Measurements from ENCODE around the gene CIAO2B. TPM values are rescaled to one million over a fixed set of nuclear protein-coding genes. Genes with fewer than 3 reads are reported as not detected.
"Not testable (repeated sequence)": the region's sequence is repeated elsewhere in the genome, so short reads cannot be mapped to it uniquely, and the experiment has no call there.

The CIAO2B gene
- polyA plus RNA-seq, 3 donors from 2014 or later, result 125 to 157 (median 132) TPM

GRCh38 chr16:66964049-66964448 is 29.8 kb upstream of the CIAO2B start:
- no peak overlapping the region for H3K27ac Mint-ChIP-seq

DNA sequence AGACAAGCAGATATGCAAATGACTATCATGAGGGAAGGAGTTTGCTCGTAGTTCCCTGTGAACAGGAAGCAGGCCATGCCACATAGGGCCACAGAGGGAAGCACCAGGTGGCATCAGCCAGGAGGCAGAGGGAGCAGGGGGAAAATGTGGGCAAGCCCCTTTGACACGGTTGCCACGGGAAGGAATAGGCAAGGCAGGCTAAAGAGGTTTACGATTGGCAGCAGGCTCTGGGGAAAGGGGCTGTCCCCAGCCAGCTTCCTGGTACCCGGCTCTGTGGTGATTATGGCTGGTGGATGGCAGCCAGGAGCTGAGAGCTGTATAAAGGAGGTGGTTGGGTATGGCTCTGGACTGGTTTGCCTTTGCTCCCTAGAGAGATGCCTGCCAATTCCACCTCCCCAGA is 27.7 kb upstream of the CIAO2B start:
- Mint-ChIP-seq H3K36me3 (no peaks in the 10 kb centered on the region), H3K4me1 (no peaks in the 10 kb centered on the region), H3K4me3 (no peak overlapping the region), H3K27ac (peak overlapping the region in 1 of 6 donors; percentile 55), H3K27me3 (ENCODE audit: low read depth in 3 of 3) (peaks cover 0 to 5% (median 3%) of the 10 kb centered on the region in 3 donors), H3K9me3 (no peaks in the 10 kb centered on the region)
- DNase-seq, result no peak

More at GRCh38 chr16:66964049-66964448, 29.8 kb upstream of the CIAO2B start:
- Mint-ChIP-seq H3K9me3 (no peaks in the 10 kb centered on the region), H3K4me1 (no peaks in the 10 kb centered on the region), H3K27me3 (ENCODE audit: low read depth in 3 of 3) (peaks cover 2 to 6% (median 3%) of the 10 kb centered on the region in 3 donors), H3K36me3 (no peaks in the 10 kb centered on the region), H3K4me3 (no peak overlapping the region)
- DNase-seq, result no peak

DNA sequence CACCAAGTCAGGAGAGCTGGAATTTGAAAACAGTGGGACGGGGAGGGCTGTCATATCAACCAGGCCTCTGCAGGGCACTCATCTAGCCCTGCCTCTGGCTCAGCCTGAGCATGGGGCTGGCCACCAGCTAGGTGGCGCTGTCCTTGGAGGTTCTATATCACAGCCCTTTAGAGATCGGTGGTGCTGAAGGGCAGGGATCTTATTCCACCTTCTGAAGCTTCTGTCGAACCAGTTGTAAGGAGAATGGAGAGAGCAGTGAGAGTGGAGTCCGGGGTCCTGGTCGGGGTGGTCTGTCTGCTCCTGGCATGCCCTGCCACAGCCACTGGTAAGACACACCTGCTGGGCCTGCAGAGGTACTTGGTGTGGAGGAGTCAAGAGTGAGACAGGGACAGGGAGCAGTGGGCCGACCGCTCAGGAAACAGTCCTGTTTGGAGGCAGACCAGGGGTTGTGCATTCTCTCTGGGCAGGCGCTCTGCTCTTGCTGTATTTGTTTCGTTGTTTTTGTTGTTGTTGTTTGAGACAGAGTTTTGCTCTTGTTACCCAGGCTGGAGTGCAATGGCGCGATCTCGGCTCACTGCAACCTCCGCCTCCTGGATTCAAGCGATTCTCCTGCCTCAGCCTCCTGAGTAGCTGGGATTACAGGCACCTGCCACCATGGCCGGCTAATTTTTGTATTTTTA is 27.0 kb upstream of the CIAO2B start, which contains the start of gene CES3:
Gene CES3 (plus strand): TSS at position 202 of the 680 bp plus-strand sequence. CDS start 42 bp downstream, at position 244.
- Mint-ChIP-seq H3K9me3 (no peaks in the 10 kb centered on the region), H3K4me1 (no peaks in the 10 kb centered on the region), H3K27me3 (ENCODE audit: low read depth in 3 of 3) (peaks cover 0 to 7% (median 1%) of the 10 kb centered on the region in 3 donors), H3K27ac (peak within 1 kb of the TSS in 1 of 6 donors; percentile 55), H3K36me3 (no peaks in the 10 kb centered on the region), H3K4me3 (no peak within 1 kb of the TSS)
- DNase-seq, result peak in 1 of 3 donors; percentile 30

DNA sequence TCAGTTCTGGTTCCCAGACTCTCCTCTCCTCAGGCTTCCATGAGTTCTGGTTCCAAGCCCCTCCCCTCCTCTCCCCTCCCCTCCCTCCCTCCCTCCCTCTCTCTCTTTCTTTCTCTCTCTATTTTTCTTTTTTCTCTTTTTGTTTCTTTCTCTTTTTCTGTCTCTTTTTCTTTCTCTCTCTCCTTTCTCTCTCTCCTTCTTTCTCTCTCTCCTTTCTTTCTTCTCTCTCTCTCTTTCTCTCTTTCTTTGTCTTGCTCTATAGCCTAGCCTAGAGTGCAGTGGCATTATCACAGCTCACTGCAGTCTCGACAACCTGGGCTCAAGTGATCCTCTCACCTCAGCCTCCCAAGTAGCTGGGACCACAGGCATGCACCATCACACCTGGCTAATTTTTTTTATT is 26.1 kb upstream of the CIAO2B start:
- Mint-ChIP-seq H3K36me3 (no peaks in the 10 kb centered on the region), H3K4me1 (no peaks in the 10 kb centered on the region), H3K27me3 (ENCODE audit: low read depth in 3 of 3) (peaks cover 0 to 7% (median 1%) of the 10 kb centered on the region in 3 donors), H3K9me3 (no peaks in the 10 kb centered on the region), H3K4me3 (no peak overlapping the region), H3K27ac (no peak overlapping the region)
- no peak for DNase-seq

GRCh38 chr16:66959704-66960161 is 25.5 kb upstream of the CIAO2B start:
- peaks cover 0 to 4% (median 1%) of the 10 kb centered on the region in 3 donors for H3K27me3 Mint-ChIP-seq (ENCODE audit: low read depth in 3 of 3)
- no peak overlapping the region for H3K4me3 Mint-ChIP-seq
- no peaks in the 10 kb centered on the region for H3K9me3 Mint-ChIP-seq
- H3K27ac Mint-ChIP-seq, result peak overlapping the region in 1 of 6 donors; percentile 15
- no peaks in the 10 kb centered on the region for H3K4me1 Mint-ChIP-seq
- no peaks in the 10 kb centered on the region for H3K36me3 Mint-ChIP-seq
- DNase-seq, result no peak

GRCh38 chr16:66958857-66959703 is 24.9 kb upstream of the CIAO2B start:
- H3K27me3 Mint-ChIP-seq (ENCODE audit: low read depth in 3 of 3), result peaks cover 0 to 4% (median 1%) of the 10 kb centered on the region in 3 donors
- peak overlapping the region in 1 of 6 donors; percentile 67 for H3K27ac Mint-ChIP-seq
- no peak for DNase-seq
- H3K9me3 Mint-ChIP-seq, result no peaks in the 10 kb centered on the region
- H3K36me3 Mint-ChIP-seq, result peaks cover 0 to under 1% (median 0%) of the 10 kb centered on the region in 3 donors
- no peaks in the 10 kb centered on the region for H3K4me1 Mint-ChIP-seq
- H3K4me3 Mint-ChIP-seq, result no peak overlapping the region

GRCh38 chr16:66956154-66956457 is 21.9 kb upstream of the CIAO2B start:
- DNase-seq, H3K36me3 Mint-ChIP-seq, H3K9me3 Mint-ChIP-seq, H3K4me1 Mint-ChIP-seq, H3K27ac Mint-ChIP-seq, H3K4me3 Mint-ChIP-seq: not testable (repeated sequence)
- peaks cover 4 to 14% (median 9%) of the 10 kb centered on the region in 3 donors for H3K27me3 Mint-ChIP-seq (ENCODE audit: low read depth in 3 of 3)

- not testable (repeated sequence) for H3K27ac Mint-ChIP-seq, DNase-seq, H3K4me1 Mint-ChIP-seq, H3K36me3 Mint-ChIP-seq, H3K4me3 Mint-ChIP-seq, H3K9me3 Mint-ChIP-seq
- H3K27me3 Mint-ChIP-seq (ENCODE audit: low read depth in 3 of 3), result peaks cover 4 to 14% (median 10%) of the 10 kb centered on the region in 3 donors
Observed at GRCh38 chr16:66955363-66956153, 21.4 kb upstream of the CIAO2B start.

DNA sequence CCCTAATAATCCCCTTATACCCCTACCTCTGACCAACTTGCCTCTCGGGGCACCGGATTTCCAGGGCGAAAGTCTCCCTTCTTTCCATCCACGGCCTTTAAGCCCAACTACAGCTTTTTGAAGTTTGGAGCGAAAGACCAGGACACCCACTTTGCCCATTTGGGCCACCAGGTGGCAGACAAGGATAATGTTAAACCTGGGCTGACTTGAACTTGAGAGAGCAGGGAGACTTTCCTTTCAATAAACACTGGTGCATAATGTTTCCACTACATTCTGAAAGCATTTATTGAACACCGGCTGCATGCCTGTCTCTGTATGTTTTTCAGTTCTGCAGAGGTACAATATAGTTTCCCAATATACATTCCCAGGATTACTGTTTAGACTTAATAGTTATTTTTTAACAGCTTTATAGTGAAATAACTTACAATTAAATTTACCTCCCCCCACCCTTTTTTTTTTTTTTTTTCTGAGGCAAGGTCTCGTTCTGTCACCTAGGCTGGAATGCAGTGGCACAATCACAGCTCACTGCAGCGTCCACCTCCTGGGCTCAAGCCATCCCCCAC is 20.0 kb upstream of the CIAO2B start:
- H3K9me3 Mint-ChIP-seq, result peaks cover 0 to 3% (median 0%) of the 10 kb centered on the region in 6 donors
- H3K4me1 Mint-ChIP-seq, result peaks cover 0 to 5% of the 10 kb centered on the region in 2 donors
- peaks cover 0 to 4% (median 0%) of the 10 kb centered on the region in 3 donors for H3K36me3 Mint-ChIP-seq
- H3K27me3 Mint-ChIP-seq (ENCODE audit: low read depth in 3 of 3), result peaks cover 8 to 21% (median 14%) of the 10 kb centered on the region in 3 donors
- H3K27ac Mint-ChIP-seq, result peak overlapping the region in 1 of 6 donors; percentile 61
- DNase-seq, result peak; percentile 51 to 62 (median 52)
- H3K4me3 Mint-ChIP-seq, result no peak overlapping the region

- DNase-seq, result no peak
- H3K27me3 Mint-ChIP-seq (ENCODE audit: low read depth in 3 of 3), result peaks cover 11 to 21% (median 14%) of the 10 kb centered on the region in 3 donors
- H3K4me3 Mint-ChIP-seq, result no peak overlapping the region
- H3K36me3 Mint-ChIP-seq, result peaks cover 0 to 4% (median 0%) of the 10 kb centered on the region in 3 donors
- peaks cover 0 to 3% (median 0%) of the 10 kb centered on the region in 6 donors for H3K9me3 Mint-ChIP-seq
- H3K4me1 Mint-ChIP-seq, result peaks cover 6 to 10% of the 10 kb centered on the region in 2 donors
- peak overlapping the region in 1 of 6 donors; percentile 61 for H3K27ac Mint-ChIP-seq
Observed at GRCh38 chr16:66953462-66954096, 19.4 kb upstream of the CIAO2B start.

DNA sequence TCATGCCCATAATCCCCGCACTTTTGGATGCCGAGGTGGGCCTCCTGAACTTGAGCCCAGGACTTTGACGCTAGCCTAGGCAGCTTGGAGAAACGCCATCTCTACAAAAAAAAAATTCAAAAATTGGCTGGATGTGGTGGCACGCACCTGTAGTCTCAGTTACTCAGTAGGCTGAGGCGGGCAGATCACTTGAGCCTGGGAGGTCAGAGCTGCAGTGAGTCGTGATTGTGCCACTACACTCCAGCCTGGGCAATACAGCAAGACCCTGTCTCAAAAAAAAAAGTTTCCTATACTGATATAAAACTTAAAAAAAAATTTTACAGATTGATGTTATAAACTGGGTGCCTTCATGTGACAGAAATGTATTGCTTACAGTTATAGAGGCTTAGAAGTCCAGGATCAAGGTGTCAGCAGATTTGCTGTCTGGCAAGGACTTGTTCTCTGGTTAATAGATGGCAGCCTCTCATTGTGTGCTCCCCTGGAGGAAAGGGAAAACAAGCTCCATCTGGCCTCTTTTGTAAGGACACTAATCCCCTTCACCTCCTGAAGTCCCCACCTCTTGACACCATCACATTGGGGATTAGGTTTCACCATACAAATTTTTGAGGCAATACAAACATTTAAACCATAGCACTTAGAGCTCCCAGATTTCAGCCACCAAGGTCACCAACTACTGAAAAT is 18.4 kb upstream of the CIAO2B start:
- Mint-ChIP-seq H3K36me3 (peaks cover 0 to 4% (median 0%) of the 10 kb centered on the region in 3 donors), H3K27me3 (ENCODE audit: low read depth in 3 of 3) (peaks cover 12 to 27% (median 14%) of the 10 kb centered on the region in 3 donors)
- no peak for DNase-seq

More for the DNA sequence above, 18.4 kb upstream of the CIAO2B start:
- H3K4me3 Mint-ChIP-seq, result no peak overlapping the region
- no peak overlapping the region for H3K27ac Mint-ChIP-seq
- peaks cover 0 to 3% (median 0%) of the 10 kb centered on the region in 6 donors for H3K9me3 Mint-ChIP-seq
- peaks cover 15 to 20% of the 10 kb centered on the region in 2 donors for H3K4me1 Mint-ChIP-seq

Data from immature natural killer cell (primary cell).